Jurkat, Clone E6-1 (cell line): ENCODE measurements around the gene EVI5L.

Experiments used
- DNase-seq: peaks from one replicate; pipeline ENCODE4 v3.0.0-alpha.2; 2011; ENCODE audit warnings: low read depth, low spot score
- H3K4me3 ChIP-seq: 2 replicates; pipeline ENCODE4 v1.5.1; 2011; ENCODE audit warnings: mild to moderate bottlenecking, low read length, control low read depth, moderate library complexity

EVI5L gene

DNA sequence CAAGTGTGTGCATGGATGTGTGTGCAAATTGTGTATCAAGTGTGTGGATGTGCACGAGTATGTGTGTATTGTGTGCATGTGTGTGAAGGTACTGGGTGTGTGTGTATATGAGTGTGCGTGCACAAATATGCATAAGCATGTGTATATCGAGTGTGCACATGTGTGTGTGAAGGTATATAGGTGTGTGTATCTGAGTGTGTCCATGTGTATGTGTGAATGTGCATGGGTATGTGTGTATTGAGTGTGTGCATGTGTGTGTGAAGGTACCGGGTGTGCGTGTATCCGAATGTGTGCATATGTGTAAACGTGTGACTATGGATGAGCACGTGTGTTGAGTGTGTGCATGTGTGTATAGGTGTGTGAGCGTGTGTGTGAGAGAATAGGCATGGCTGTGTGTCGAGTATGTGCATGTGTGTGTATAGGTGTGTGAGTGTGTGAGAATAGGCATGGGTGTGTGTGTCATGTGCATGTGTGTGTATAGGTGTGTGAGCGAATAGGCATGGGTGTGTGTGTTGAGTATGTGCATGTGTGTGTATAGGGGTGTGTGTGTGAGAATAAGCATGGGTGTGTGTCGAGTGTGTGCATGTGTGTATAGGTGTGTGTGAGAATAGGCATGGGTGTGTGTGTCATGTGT, 12.8 kb downstream of the EVI5L start:
- DNase-seq, result no peak
- no peak overlapping the region for H3K4me3 ChIP-seq

DNA sequence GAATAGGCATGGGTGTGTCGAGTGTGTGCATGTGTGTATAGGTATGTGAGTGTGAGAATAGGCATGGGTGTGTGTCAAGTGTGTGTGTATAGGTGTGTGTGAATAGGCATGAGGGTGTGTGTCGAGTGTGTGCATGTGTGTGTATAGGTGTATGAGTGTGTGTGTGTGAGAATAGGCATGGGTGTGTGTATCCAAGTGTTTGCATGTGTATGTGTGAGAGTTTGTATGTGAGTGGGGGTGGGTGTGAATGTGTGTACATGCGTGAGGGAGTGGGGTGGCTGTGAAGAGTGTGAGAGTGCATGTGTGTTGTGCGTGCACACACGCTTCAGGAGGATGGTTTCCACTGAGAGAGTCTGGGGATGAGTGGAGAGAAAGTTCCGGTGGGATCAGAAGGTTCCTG, 13.5 kb downstream of the EVI5L start:
- no peak overlapping the region for H3K4me3 ChIP-seq
- no peak for DNase-seq

DNA sequence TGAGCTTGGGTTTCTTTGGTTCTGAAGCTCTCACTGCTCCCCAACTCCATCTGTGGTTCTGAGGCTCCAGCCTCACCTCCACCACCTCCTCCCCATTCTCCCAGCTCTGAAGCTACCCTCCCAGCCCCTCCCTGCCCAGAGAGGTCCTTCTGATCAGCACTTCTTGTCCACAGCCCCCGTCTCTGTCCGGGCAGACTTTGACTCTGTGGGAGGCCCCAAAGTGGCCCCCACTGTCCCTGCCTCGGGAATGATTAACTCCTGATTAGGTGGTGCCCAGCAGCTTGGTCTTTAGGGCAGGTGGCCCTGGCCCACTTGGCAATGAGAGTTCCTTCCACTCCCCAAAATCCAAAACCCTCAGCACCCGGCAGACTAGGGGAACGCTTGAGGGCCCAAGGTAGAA, 14.4 kb downstream of the EVI5L start:
- no peak overlapping the region for H3K4me3 ChIP-seq
- DNase-seq, result no peak

DNA sequence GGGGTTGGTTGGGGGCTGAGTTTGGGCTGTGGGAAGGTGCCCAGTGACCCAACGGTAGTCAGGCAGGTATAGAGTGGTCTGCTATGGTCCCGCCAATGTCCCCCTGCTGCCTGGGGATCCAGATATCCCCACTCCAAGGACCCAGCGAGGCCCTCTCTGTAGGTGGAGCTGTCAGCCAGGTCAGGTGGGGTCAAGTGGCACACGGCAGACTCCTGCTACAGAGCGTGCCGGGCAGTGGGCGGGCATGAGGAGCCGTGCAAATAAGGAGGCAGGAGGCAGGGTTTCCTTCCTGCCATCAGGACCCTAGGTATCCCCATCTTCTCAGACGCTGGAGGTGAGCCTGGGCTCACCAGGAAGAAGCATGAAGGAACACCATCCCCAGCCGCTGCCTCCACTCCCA, 14.9 kb downstream of the EVI5L start:
- no peak overlapping the region for H3K4me3 ChIP-seq
- DNase-seq, result no peak

DNA sequence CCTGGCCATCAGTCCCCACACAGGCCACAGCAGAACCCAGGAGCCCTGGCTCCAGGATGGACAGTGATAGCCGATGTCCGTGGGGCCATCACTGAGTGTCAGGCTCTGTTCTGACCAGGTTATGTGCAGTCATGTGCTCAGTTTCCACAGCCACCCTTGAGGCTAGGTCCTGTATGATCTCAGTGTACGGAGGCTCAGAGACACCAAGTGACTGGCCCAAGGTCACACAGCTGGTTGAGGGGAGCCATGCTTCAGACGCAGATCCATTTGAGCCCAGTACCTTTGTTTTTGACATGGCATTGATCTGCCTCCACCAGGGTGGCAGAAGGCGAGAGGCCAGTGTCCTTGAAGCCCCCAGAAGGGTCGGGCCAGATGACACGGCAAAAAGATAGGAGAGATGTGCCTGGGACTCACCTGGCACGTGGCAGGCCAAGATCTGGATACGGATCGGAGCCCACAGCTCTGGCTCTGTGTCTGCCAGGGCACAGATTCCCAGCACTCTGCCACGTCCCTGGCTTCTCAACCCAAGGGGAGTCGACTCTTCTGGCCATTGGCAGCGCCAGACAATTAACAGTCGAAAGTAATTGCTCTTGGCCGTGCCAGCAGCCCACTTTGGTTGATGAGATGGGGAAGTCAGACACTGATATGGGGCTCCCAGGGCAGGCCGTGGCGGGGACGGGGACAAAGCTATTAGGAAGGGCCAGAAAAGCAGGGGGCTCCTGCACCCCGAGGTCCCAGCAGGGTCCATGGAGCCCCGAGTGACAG, 15.6 kb downstream of the EVI5L start:
- no peak for DNase-seq
- no peak overlapping the region for H3K4me3 ChIP-seq

DNA sequence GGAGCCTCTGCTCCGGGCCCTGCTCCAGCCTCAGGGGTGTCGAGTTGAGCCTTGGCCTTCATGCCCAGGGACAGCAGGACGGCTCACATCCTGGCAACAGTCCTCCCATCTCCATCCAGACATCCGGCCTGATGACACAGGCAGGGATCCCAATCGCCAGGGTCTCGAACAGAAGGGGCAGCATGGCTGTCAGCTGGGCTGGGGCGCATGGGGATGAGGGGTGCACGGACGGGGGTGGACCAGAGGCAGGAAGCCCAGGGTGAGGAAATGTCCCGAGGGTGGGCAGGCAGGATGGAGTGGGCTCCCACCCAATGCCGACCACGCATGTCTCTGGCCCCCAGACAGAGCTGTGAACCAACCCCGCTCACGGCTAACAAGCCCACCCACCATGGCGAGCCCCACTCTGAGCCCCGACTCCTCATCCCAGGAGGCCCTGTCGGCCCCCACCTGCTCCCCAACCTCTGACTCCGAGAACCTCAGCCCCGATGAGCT, 16.2 kb downstream of the EVI5L start:
- H3K4me3 ChIP-seq, result no peak overlapping the region
- DNase-seq, result no peak

DNA sequence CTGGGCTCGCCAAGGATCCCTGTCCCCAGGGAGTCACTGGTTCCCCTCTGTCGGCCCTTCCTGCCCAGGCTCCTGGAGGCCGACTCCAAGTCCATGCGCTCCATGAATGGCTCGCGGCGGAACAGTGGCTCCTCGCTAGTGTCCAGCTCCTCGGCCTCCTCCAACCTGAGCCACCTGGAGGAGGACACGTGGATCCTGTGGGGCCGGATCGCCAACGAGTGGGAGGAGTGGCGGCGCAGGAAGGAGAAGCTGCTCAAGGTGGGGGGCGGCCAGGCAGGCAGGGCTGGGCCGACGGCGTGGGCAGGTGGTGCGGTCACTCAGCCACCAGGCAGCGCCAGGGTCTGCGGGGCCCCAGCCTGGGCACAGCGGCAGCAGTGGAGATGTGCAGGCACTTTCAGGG, 17.6 kb downstream of the EVI5L start:
- H3K4me3 ChIP-seq, result no peak overlapping the region
- DNase-seq, result no peak

DNA sequence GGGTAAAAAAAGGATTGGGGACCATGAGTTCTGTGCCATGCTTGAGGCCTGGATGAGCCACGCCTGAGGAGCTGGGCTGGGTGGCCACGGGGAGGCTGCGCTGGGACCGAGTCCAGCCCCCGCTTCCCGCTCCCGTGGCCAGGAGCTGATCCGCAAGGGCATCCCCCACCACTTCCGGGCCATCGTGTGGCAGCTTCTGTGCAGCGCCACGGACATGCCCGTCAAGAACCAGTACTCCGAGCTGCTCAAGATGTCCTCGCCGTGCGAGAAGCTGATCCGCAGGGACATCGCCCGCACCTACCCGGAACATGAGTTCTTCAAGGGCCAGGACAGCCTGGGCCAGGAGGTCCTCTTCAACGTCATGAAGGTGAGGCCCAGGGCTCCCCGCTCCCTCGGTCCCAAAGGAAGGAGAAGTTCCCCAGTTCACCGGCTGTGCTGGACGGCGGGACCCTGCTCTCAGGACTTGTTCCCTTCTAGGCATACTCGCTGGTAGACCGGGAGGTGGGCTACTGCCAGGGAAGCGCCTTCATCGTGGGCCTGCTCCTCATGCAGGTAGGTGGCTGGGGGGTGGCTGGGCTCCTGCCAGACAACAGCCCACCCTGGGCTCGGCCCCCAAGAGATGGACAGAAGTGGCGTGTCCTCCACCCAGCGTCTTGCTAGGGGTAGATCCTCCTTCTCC, 18.9 kb downstream of the EVI5L start:
- H3K4me3 ChIP-seq, result no peak overlapping the region
- no peak for DNase-seq

DNA sequence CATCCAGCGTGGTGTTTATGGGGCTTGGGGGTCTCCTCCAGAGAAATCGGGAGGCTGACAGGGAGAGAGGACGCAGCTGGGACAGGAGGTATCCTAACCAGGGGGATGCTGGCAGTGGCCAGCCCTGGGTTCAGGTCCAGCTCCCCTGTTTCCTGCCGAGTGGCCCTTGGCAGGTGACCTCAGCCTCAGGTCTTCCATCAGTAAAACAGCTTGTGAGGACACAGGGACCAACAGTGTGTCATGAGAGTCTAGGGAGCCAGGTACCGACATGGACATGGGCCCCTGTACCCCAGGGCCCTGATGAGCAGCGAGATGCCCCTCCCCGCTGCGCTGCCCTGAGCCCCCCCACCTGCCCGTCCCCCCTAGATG, 19.6 kb downstream of the EVI5L start:
- no peak overlapping the region for H3K4me3 ChIP-seq
- DNase-seq, result no peak

DNA sequence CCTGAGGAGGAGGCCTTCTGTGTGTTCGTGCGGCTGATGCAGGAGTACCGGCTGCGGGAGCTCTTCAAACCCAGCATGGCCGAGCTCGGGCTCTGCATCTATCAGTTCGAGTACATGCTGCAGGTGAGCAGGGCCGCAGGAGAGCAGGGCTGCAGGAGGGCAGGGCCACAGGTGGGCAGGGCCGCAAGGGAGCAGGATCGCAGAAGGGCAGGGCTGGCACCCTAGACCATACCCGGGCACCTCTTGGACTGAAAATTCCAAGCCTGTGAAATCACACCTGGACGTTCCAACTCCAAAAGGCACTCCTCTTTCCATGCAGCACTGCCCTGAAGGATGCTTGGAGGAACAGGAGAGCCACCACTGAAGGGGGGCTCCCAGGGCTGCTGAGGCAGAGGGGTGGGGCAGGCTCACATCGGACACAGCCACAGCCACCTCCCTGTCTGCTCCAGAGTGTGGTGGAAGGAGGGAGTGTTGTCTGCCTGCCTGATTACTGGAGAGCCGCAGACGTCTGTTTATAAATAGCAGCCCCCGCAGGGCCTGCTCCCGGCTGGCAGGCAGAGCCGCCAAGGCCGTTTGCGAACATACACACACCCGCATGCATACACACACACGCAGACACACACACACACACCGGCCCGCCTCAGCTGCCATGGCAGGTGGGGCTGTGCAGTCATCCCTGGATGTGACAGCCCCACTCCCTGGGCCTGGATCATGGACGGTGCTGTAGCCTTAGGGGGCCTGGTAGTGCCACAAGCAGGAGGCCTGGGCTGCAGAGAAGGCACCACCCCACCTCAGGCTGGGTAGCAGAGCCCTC, 20.2 kb downstream of the EVI5L start:
- no peak overlapping the region for H3K4me3 ChIP-seq
- DNase-seq, result no peak

DNA sequence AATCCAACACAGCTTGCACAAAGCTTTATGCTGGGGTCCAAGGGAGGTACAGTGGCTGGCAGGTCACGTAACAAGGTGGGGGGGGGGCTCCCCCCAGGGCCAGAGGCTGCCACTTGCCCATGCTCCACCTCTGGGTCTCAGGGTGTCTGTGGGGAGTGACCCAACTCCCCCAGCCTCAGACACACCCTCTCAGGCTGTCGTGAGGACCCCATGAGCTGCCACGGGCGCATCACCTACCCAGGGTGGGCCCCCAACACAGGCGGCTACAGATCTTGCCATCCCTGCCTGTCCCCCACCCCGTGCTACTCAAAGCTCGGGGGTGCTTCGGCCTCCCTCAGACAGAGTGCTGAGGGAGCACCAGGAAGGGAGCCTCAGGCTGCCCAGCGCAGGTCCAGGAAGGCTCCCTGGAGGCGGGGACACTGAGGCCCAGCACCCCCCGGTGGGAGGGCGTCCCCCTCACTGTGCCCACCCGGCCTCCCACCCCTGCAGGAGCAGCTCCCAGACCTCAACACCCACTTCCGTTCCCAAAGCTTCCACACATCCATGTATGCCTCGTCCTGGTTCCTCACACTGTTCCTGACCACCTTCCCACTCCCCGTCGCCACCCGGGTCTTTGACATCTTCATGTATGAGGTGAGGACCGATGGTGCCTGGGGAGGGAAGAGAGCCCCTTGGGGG, 21.1 kb downstream of the EVI5L start:
- no peak for DNase-seq

DNA sequence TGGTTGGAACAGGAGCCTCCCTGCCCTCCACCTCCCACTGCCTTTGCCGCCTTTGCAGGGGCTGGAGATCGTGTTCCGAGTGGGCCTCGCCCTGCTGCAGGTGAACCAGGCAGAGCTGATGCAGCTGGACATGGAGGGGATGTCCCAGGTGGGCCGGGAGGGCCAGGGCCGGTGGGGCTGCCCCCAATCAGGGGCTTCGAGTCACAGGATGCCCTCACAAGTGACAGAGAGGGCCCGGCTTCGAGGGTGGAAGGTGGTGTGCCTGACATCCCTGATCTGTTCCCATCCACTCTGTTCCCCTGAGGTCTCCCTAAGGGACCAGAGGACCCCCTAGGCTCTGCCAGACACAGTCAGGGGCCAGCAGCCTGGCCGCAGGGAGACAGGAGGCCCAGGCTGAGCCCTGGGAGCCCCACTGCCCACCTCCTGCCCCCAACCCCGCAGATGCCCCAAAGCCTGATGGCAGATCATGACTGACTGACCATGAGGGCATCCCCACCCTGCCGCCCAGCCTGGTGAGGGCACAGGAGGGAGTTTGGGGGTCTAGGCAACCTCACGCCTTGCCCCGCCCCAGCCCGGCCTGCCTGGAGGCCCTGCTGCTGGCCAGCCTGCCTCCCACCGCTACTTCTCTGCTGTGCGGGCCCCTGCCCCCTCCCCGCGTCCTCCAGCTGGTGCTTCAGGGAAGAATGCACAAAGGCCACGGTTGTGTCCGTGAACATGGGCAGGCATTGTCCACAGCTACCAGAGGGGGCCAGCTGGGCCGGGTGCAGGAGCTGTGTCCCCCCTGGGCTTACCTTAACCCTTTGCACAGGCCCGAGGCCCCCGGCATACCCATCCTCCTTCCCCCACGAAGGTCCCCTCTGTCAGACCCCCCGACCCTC, 21.8 kb downstream of the EVI5L start:
- H3K4me3 ChIP-seq, result no peak overlapping the region
- DNase-seq, result no peak

More for the DNA sequence above, 21.1 kb downstream of the EVI5L start:
- H3K4me3 ChIP-seq, result no peak overlapping the region

DNA sequence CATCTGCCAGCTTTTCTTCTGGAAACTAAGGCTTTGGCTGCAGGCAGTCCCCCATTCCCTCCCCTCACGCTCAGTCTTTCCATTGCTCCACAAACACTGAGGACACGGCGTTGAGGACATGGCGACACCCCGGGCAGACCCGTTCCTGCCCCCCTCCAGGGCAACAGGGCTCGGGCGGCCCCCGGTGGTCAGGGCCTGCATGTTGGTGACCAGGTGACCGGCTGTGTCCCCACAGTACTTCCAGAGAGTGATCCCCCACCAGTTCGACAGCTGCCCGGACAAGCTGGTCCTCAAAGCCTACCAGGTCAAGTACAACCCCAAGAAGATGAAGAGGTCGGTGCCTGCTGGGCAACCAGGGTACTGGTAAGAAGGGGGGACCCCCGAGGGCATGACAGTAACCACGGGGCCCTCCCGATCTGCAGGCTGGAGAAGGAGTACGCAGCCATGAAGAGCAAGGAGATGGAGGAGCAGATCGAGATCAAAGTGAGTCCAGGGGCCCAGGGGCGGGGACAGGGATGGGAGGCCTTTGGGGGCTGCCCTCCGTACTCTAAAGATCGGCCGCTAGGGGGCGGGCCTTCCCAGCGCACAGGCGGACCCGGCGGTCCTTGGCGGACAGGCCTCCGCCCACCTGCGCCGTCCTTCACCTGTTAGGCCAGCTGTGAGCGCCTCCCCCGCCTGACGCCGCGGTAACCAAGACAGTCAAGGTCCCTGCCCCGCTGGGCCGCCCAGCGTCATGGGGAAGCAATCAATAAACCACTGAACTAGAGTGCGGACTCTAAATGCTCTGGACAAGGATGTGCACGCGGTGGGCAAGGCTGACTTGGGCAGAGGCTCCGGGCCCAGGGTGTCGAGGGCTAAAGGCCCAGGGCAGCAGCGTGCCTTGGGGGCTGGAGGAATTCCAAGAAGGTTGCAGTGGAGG, 23.1 kb downstream of the EVI5L start:
- peak; percentile 32 for DNase-seq
- no peak overlapping the region for H3K4me3 ChIP-seq

DNA sequence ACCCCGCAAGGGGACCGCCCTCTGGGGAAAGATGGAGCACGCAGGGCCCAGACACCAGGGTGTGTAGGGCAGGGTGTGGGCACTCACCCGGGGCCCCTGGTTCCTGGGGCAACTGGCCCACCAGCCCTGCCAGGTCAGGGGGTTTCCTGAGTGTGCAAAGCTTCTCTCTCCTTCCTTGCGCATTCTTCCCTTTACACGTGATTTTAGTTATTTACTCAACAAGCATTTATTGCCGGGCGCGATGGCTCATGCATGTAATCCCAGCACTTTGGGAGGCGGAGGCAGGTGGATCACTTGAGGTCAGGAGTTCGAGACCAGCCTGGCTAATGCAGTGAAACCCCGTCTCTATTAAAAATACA, 23.7 kb downstream of the EVI5L start:
- no peak for DNase-seq
- H3K4me3 ChIP-seq, result no peak overlapping the region

DNA sequence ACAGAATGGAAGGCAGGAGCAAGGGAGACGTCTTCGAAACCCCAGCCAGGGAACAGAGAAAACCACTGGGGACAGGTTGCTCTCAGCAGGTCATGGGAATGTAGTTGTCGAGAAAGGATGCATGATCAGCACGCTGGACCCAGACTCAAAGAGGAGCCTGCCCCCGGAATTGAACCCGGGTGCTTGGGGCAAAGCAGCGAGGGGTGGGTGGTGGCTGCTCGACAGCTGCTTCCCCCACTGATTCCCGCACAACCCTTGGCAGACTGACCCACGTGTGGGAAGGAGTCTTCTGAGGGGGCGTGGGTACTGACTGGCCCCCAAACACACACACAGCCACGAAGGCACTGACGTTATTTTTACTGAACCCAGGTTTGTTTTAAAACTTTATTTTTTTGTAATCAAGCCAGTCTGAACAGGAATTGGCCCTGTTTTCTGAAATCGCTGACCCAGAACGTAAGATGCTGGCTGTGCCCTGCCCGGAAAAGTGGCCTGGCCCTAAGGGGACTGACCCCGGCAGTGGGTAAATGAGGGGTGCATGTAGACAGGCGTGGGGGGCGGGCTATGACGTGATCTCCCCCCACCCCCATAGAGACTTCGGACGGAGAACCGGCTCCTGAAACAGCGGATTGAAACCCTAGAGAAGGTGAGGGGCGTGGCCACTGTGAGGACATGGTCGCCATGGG, 25.5 kb downstream of the EVI5L start:
- no peak overlapping the region for H3K4me3 ChIP-seq
- no peak for DNase-seq

DNA sequence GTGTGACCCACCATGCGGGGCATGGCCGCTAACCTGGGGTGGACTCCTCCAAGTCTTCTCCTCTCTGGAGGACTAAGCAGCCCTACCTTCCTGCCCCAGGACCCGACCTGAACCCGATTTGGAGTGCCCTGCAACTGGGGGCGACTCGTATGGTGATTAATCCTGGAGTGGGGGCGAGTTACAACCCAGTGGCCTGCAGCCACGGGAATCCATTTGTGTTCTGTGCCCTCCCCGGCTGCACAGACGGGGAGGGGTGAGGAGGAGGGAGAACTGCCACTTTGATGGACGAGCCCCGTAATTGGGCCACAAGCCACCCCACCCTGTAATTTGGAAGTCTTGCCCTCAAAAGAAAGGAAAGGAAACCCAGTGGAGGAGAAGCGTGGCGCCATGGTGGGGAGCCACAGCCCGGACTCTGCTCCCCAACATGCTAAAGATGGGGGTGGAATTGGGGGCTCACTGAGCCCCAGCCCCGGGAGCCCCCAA, 26.1 kb downstream of the EVI5L start:
- DNase-seq, result no peak
- no peak overlapping the region for H3K4me3 ChIP-seq
